GM21381 (cell line): ENCODE data around the gene MAPT.
"Not testable (repeated sequence)": the region's sequence is repeated elsewhere in the genome, so short reads cannot be mapped to it uniquely, and the experiment has no call there.

ENCODE experiments used
- ATAC-seq: cut with Tn5 transposase; IDR thresholded peaks from one replicate; pipeline ENCODE4 v1.9.1; 2021; ENCODE audit warnings: mild to moderate bottlenecking, moderate library complexity; ENCODE audit not compliant: unreplicated experiment

The MAPT gene

GRCh38 chr17:45861165-45861564 is 33.2 kb upstream of the MAPT start:
- no peak for ATAC-seq

DNA sequence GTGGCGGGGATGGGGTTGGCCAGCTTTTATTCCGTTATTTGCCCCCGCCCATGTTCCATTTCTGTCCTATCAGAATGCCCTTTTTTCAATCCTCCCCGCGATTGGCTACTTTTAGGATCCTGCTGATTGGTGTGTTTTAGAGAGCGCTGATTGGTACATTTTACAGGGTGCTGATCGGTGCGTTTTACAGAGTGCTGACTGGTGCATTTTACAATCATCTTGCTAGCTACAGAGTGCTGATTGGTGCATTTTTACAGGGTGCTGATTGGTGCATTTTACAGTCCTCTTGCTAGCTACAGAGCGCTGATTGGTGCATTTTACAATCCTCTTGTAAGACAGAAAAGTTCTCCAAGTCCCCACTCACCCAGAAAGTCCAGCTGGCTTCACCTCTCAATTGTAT is 32.2 kb upstream of the MAPT start:
- ATAC-seq, result not testable (repeated sequence)

- ATAC-seq, result no peak
Observed at GRCh38 chr17:45863857-45864654, 30.3 kb upstream of the MAPT start.

DNA sequence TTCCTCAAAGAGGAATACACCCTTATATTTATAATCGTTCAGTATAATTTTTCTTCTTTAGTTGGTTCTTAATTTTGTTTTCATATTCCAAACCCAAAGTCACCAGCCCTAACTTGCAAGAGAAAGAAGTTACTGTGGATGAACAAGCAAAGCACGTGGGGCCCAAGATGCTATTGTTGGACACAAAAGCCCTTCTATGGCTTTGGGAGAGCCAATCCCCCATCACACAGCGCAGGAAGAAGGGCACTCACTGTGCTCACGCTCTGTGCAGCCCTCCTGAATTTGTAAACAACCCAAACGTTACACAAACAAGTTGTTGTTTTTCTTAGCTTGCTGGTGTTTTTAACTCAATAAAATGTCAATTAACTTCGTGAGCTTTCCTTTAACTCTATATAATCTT is 27.2 kb upstream of the MAPT start:
- ATAC-seq, result no peak

DNA sequence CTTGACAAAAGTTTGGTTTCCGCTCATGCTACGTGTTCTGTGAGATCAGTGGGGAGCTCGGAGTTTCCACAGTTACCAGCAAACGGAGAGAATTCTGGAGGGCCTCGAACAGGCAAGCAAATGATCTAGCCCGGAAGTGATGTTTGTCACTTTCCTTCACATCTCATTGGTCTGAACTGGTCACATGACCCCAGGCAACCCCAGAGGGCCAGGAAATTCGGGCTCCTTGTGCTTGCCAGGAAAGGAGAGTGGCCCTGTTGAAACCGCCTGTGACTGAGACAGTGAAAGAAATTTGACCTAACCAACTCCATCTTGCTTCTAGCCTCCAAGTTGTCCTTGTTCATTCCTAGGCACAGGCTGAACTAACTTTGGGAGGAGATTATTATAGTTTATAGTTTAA is 26.7 kb upstream of the MAPT start:
- no peak for ATAC-seq

GRCh38 chr17:45868276-45868675 is 26.1 kb upstream of the MAPT start:
- no peak for ATAC-seq

DNA sequence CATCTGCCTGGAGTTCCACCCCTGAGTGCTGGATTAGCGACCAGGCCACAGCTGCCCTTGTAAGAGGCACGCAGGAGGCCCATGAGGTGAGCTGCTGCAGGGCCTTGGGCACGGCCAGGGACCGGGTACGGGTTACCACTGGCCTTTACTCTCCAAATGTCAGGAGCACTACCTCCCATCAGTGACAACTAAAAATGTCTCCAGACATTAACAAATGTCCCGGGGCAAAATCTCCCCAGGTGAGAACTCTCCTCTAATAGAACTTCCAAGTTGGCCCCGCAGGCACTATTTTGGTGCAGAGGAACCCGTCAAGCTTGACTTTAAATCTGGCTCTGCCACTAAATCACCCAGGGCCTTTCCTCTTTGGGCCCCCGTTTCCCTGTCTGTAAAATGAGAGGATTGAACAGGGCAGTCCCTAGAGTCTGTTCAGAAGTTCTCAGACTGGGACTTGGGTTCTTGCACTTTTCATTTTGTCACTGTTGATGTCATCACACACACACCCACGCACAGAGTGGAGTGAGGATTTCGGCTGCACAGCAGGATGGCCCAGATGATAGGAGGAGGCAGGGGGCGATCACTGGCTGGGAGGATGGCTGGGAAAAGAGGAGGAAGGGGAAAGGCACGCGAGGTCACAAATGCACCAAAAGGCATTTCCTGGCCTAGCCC is 24.5 kb upstream of the MAPT start:
- ATAC-seq, result no peak

DNA sequence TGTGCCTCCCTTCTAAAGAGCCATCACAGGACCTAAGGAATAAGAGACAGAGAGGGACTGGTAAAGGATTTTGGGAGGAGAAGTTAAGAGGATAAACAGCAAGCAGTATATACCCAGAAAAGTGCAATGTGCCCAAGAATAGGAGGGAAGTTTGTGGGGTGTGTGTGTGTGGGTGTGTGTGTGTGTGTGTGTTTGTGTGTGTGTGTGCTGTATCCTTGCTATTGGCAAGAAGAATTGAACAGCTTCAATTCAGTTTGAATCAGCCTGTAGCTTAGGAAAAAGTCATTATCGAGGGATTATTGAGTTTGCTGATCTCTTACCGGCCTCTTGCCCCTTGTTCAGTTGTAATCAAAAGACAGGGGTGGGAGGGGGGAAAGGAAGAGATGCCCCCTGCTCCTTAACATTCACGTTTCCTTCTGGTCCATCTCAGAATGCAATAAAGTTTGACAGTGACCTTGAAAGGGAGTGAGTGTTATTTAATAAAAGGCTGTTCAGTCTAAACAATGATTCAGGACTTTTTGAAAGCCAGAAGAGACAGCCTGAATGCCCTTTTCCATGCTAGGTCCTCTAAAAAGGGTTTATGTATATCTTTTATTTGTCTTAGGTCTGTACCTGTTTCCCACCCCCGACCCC is 23.9 kb upstream of the MAPT start:
- ATAC-seq, result no peak

DNA sequence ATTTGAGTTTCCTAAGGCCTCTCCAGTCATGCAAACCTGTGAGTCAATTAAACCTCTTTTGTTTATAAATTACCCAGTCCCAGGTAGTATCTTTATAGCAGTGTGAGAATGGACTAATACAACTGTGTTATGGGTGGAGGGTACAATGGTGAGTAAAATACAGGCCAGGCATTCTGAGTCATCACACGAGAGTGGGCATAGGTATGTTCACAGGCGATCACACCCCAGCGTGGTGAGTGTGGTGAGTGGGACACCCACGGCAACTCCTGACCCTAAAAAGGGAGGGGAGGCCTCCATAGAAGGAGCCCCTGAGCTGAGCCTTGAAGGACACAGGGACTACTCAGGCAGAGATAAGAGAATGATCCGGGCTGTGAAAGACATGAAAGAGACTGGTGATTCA is 22.6 kb upstream of the MAPT start:
- no peak for ATAC-seq

DNA sequence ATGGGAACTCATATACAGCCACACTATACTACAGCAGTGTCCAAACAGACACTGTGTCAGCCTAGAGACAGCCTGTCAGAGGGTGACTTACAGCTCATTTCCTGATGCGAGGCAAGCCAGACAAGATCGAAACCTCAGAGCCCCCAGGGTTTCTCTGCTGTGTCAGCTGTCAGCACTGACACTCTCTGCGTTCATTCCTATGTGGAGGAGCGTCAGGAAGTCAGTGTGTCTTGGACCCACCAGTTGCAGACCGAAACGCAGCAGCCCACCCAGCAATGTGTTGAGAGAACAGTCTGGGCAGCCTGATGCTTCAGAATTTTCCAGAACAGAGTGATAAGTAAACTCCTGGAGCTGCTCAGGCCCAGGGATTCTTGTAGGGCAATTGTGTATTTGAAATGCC is 20.6 kb upstream of the MAPT start:
- no peak for ATAC-seq

- ATAC-seq, result no peak
Observed at GRCh38 chr17:45874151-45874550, 20.2 kb upstream of the MAPT start.

GRCh38 chr17:45876539-45876938 is 17.8 kb upstream of the MAPT start:
- no peak for ATAC-seq

GRCh38 chr17:45877467-45877866 is 16.9 kb upstream of the MAPT start:
- no peak for ATAC-seq

- no peak for ATAC-seq
Observed at GRCh38 chr17:45883063-45883462, 11.3 kb upstream of the MAPT start.

DNA sequence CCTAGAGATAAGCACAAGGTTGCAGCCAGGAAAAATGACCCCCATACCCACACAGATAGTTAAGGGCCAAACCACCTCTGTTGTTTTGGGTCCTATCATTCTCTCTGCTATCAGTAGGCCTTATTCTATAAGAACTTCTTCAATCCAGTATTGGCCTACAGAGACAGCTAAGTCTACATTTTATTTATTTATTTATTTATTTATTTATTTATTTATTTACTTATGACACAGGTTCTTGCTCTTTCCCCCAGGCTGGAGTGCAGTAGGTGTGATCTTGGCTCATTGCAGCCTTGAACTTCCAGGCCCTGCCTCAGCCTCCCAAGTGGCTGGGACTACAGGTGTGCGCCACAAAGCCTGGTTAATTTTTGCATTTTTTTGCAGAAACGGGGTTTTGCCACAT is 7.5 kb upstream of the MAPT start:
- ATAC-seq, result no peak

DNA sequence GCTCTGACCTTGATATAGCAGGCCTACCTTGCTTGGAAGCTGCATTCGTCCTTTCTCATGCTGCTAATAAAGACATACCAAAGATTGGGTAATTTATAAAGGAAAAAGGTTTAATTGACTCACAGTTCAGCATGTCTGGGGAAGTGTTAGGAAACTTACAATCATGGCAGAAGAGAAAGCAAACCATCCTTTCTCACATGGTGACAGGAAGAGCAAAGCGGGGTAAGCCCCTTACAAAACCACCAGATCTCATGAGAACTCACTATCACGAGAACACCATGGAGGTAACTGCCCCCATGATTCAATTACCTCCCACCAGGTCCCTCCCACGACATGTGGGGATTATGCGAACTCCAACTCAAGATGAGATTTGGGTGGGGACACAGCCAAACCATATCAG is 6.0 kb upstream of the MAPT start:
- no peak for ATAC-seq

GRCh38 chr17:45889579-45889978 is 4.8 kb upstream of the MAPT start:
- no peak for ATAC-seq

DNA sequence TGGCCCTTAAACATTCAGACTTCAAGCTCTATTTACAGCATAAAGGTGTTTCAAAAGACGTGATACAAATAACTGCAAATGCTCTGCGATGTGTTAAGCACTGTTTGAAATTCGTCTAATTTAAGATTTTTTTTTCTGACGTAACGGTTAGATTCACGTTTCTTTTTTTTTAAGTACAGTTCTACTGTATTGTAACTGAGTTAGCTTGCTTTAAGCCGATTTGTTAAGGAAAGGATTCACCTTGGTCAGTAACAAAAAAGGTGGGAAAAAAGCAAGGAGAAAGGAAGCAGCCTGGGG is 681 bp upstream of the MAPT start:
- ATAC-seq, result no peak

- no peak for ATAC-seq
Observed at GRCh38 chr17:45895304-45895968, 1.1 kb downstream of the MAPT start.

DNA sequence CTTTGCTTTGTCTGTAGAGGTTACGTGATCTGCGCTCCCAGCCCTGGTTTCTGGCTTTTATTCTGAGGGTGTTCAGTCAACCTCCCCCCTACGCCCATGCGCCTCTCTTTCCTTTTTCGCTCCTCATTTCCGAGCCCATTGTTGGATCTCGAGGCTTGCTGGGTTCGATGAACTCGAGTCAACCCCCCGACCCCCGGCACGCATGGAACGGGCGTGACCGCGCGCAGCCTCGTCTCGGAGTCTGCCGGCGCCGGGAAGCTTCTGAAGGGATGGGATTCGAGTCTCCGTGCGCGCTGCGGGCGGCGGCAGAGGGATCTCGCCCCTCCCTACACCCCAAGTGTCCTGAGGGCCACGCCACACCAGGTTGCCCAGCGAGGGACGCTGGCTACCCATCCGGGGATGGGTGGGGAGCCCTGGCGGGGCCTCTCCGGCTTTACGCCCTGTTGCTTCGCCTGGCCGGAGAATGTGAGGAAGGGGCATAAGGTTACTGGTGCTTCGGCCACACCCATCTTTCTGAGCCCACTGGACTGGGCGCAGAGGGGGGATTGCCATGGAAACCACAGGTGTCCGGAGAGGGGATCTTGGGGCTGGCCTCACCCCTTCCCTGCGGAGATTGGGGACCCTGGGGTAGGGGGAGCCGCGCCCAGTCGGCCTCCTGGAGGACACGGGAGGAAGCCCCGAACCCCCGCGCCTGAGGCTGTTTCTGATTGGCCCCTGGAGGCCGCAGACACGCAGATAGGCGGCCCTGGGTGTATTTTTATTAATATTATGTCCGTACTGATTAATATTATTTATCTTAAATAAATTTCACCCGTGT is 1.8 kb downstream of the MAPT start:
- no peak for ATAC-seq
